A549 (cell line): ENCODE measurements around the gene ASMT. TPM values are rescaled to one million over a fixed set of nuclear protein-coding genes. Genes with fewer than 3 reads are reported as not detected.

ENCODE experiments used
- ATAC-seq, 2 experiments: fragments of 200-7000 bp in 1 of 2; fragments of >200 bp in 1 of 2; cut with Nextera tagmentation in 1 of 2; cut with Tn5 transposase in 1 of 2; 3 replicates each; pipeline versions ENCODE4 v1.8.0 to v1.9.1; 2018 to 2020; ENCODE audit warnings: mild to moderate bottlenecking in 1 of 2, moderate library complexity in 1 of 2
- CTCF ChIA-PET: fragments of 300-600 bp; sonication (Branson Sonifier 250); formaldehyde crosslinking; extraction: SDS; loops from one replicate; lab custom pipeline; 2021; ENCODE audit warnings: antibody characterized with exemption, inconsistent platforms; lab: Yijun Ruan, JAX
- POLR2A ChIA-PET: fragments of 350-600 bp; formaldehyde crosslinking; extraction: SDS; loops from one replicate; lab custom pipeline; 2021; ENCODE audit warnings: antibody characterized with exemption, inconsistent platforms; lab: Yijun Ruan, JAX
- DNase-seq, 2 experiments: peaks; one replicate each; pipeline versions ENCODE4 v3.0.0 to v3.0.0-alpha.2; 2011 to 2016; ENCODE audit warnings: low read depth in 1 of 2, low spot score in 1 of 2
- FAIRE-seq: peaks from 2 replicates; lab custom pipeline; 2011; peaks lifted over from hg19 to GRCh38; lab: Jason Lieb, UNC
- H3K27ac ChIP-seq, 2 experiments: fragments of >200 bp; sonication (Bioruptor Twin); formaldehyde crosslinking; 3 replicates each; pipeline ENCODE4 v1.5.1; 2016 to 2017
- H3K4me1 ChIP-seq: fragments of >200 bp; sonication (Bioruptor Twin); formaldehyde crosslinking; 3 replicates; pipeline ENCODE4 v1.6.1; 2016
- H3K4me2 ChIP-seq: fragments of >200 bp; sonication (Bioruptor Twin); formaldehyde crosslinking; 3 replicates; pipeline ENCODE4 v1.6.1; 2016
- H3K4me3 ChIP-seq: fragments of >200 bp; sonication (Bioruptor Twin); formaldehyde crosslinking; 3 replicates; pipeline ENCODE4 v1.5.1; 2016
- H3K9me3 ChIP-seq: fragments of >200 bp; sonication (Bioruptor Twin); formaldehyde crosslinking; 3 replicates; pipeline ENCODE4 v1.6.1; 2016
- BHLHE40 ChIP-seq: IDR thresholded peaks from 2 replicates; pipeline ENCODE4 v1.6.1; 2012; ENCODE audit warnings: low read depth, low read length, inconsistent platforms
- CBX8 ChIP-seq: fragments of 200-600 bp; sonication (generic); IDR thresholded peaks from 2 replicates; pipeline ENCODE4 v1.6.1; 2016
- CEBPB ChIP-seq, 2 experiments: fragments of >200 bp in 1 of 2; sonication (Bioruptor Twin) in 1 of 2; formaldehyde crosslinking in 1 of 2; IDR thresholded peaks; 2 replicates each; pipeline ENCODE4 v1.6.1; 2012 to 2016
- CHD2 ChIP-seq: fragments of 150-350 bp; IDR thresholded peaks from 2 replicates; pipeline ENCODE4 v1.6.1; 2014; ENCODE audit warnings: low read length; ENCODE audit not compliant: partially characterized antibody
- CHD4 ChIP-seq: fragments of 200-600 bp; sonication (generic); IDR thresholded peaks from 2 replicates; pipeline ENCODE4 v1.6.1; 2016; ENCODE audit warnings: antibody characterized with exemption, mild to moderate bottlenecking, borderline replicate concordance
- CTCF ChIP-seq: fragments of >200 bp; sonication (Bioruptor Twin); formaldehyde crosslinking; IDR thresholded peaks from 3 replicates; pipeline ENCODE4 v1.5.1; 2016
- EHMT2 ChIP-seq: fragments of 200-600 bp; sonication (generic); IDR thresholded peaks from 2 replicates; pipeline ENCODE4 v1.6.1; 2016; ENCODE audit warnings: antibody characterized with exemption, low read depth, mild to moderate bottlenecking, moderate library complexity
- ELK1 ChIP-seq: fragments of 150-350 bp; IDR thresholded peaks from 2 replicates; pipeline ENCODE4 v1.6.1; 2014; ENCODE audit warnings: low read depth, mild to moderate bottlenecking, low read length
- EP300 ChIP-seq, 2 experiments: fragments of >200 bp; sonication (Bioruptor Twin); formaldehyde crosslinking; IDR thresholded peaks; 2 replicates in 1 of 2; 3 replicates in 1 of 2; pipeline ENCODE4 v1.6.1; 2016 to 2017
- FOXS1 ChIP-seq: fragments of 250-450 bp; sonication (Bioruptor Pico); IDR thresholded peaks from 2 replicates; pipeline ENCODE4 v1.5.0; 2020; ENCODE audit warnings: mild to moderate bottlenecking, moderate library complexity
- GATA3 ChIP-seq: IDR thresholded peaks from 2 replicates; pipeline ENCODE4 v1.6.1; 2012; ENCODE audit warnings: borderline replicate concordance
- HDAC2 ChIP-seq: fragments of 200-600 bp; sonication (generic); IDR thresholded peaks from 2 replicates; pipeline ENCODE4 v1.6.1; 2016
- HOXB5 ChIP-seq: fragments of 250-450 bp; sonication (Bioruptor Pico); IDR thresholded peaks from 2 replicates; pipeline ENCODE4 v1.5.0; 2020; ENCODE audit warnings: mild to moderate bottlenecking, moderate library complexity
- JUNB ChIP-seq: fragments of >200 bp; sonication (Bioruptor Twin); formaldehyde crosslinking; IDR thresholded peaks from 2 replicates; pipeline ENCODE4 v1.6.1; 2016
- MAFK ChIP-seq: fragments of 450-650 bp; IDR thresholded peaks from 2 replicates; pipeline ENCODE4 v1.6.1; 2014; ENCODE audit not compliant: partially characterized antibody
- MYC ChIP-seq: IDR thresholded peaks from 2 replicates; pipeline ENCODE4 v1.6.1; 2012; ENCODE audit warnings: mild to moderate bottlenecking, inconsistent platforms, low read length, improper control_type of control experiment, borderline replicate concordance
- NPAS2 ChIP-seq: fragments of 250-450 bp; sonication (Bioruptor Pico); IDR thresholded peaks from 2 replicates; pipeline ENCODE4 v1.8.0; 2022; ENCODE audit warnings: mild to moderate bottlenecking, moderate library complexity, borderline replicate concordance
- PHF8 ChIP-seq: fragments of 200-600 bp; sonication (generic); IDR thresholded peaks from 2 replicates; pipeline ENCODE4 v1.6.1; 2016; ENCODE audit warnings: low read depth, mild to moderate bottlenecking, antibody characterized with exemption, moderate library complexity, borderline replicate concordance
- POLR2AphosphoS2 ChIP-seq: conservative IDR thresholded peaks from 2 replicates; pipeline ENCODE4 v1.6.1; 2012; ENCODE audit warnings: low read length, improper control_type of control experiment, inconsistent platforms
- RAD21 ChIP-seq, 2 experiments: fragments of >200 bp in 1 of 2; sonication (Bioruptor Twin) in 1 of 2; formaldehyde crosslinking in 1 of 2; IDR thresholded peaks in 1 of 2; conservative IDR thresholded peaks in 1 of 2; 2 replicates in 1 of 2; 3 replicates in 1 of 2; pipeline ENCODE4 v1.6.1; 2012 to 2018; ENCODE audit warnings: inconsistent platforms in 1 of 2
- SMC3 ChIP-seq: fragments of >200 bp; sonication (Bioruptor Twin); formaldehyde crosslinking; IDR thresholded peaks from 3 replicates; pipeline ENCODE4 v1.6.1; 2018; ENCODE audit warnings: inconsistent platforms
- TP53 ChIP-seq: fragments of 250-450 bp; sonication (Bioruptor Pico); IDR thresholded peaks from 2 replicates; pipeline ENCODE4 v1.5.0; 2021; ENCODE audit warnings: mild to moderate bottlenecking, moderate library complexity
- WGBS: methylation state at CpG from one replicate; pipeline ENCODE4 v1.1.6; 2017; ENCODE audit errors: missing lambda C conversion rate; 5-methylcytosine and 5-hydroxymethylcytosine counted together
- polyA plus RNA-seq, 4 experiments: library from polyadenylated mRNA; depleted of rRNA in 3 of 4; stranded (reverse); fragments of >200 nt; fragmentation: RNase III in 1 of 4; extraction: RNeasy Plus Mini Kit Qiagen cat#74134 plus additional on column Dnase treatment in 1 of 4; gene quantifications; 2 replicates in 3 of 4; 3 replicates in 1 of 4; pipeline ENCODE4 v1.2.3, GENCODE V29; 2011 to 2017
- TF ChIP-seq, protein P1 (sequence below): fragments of 450-650 bp; IDR thresholded peaks from 2 replicates; pipeline ENCODE4 v1.6.1; 2014; ENCODE audit warnings: antibody characterized with exemption
- TF ChIP-seq, protein P2 (sequence below): IDR thresholded peaks from 2 replicates; pipeline ENCODE4 v1.6.1; 2012; ENCODE audit warnings: low read depth, borderline replicate concordance
- TF ChIP-seq, protein P3 (sequence below): fragments of 250-450 bp; sonication (Bioruptor Pico); IDR thresholded peaks from 2 replicates; pipeline ENCODE4 v1.5.0; 2020; ENCODE audit warnings: low read depth, mild to moderate bottlenecking, moderate library complexity

ASMT gene
- polyA plus RNA-seq, 2 of the 4 experiments (the other 2 are of a cell fraction): 0.12 to 0.16 TPM

DNA sequence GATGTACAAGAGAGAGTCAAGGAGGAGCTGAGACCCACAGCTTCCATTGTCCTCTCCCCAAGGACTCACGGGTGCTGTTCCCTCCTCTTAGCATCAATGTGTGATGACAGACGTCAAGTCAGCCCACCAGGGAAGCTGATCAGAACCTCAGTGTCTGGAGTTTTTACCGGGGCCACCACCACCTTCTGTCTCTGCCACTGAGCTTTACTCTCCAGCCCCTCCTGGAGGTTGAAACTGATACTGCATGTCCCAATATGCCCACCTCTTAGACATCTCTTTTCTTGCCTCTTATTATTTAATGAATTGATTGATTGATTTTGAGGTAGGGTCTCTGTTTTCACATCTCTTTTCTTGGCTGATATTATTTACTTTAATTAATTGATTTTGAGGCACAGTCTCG is 33.7 kb upstream of the ASMT start:
- peak; percentile 64 for TF ChIP-seq CTCF
- TF ChIP-seq HOXB5 (CRISPR knock-in tag): no peak
- no peak for TF ChIP-seq CHD2
- peak; percentile 67 for TF ChIP-seq SMC3
- TF ChIP-seq GATA3: no peak
- TF ChIP-seq CEBPB (IDR thresholded peaks at IDR 0.05): no peak
- no peak for TF ChIP-seq NPAS2 (CRISPR knock-in tag)
- no peak for TF ChIP-seq ELK1
- TF ChIP-seq BHLHE40: no peak
- TF ChIP-seq EP300 (IDR thresholded peaks at IDR 0.05): no peak
- no peak for TF ChIP-seq POLR2AphosphoS2
- TF ChIP-seq, protein P1, sequence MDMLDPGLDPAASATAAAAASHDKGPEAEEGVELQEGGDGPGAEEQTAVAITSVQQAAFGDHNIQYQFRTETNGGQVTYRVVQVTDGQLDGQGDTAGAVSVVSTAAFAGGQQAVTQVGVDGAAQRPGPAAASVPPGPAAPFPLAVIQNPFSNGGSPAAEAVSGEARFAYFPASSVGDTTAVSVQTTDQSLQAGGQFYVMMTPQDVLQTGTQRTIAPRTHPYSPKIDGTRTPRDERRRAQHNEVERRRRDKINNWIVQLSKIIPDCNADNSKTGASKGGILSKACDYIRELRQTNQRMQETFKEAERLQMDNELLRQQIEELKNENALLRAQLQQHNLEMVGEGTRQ: no peak
- no peak for TF ChIP-seq FOXS1 (CRISPR knock-in tag)
- TF ChIP-seq RAD21 (conservative IDR thresholded peaks at IDR 0.05 in 1 of 2, IDR thresholded peaks at IDR 0.05 in 1 of 2): peak; percentile 56 to 64
- TF ChIP-seq EHMT2: no peak
- TF ChIP-seq JUNB: no peak
- TF ChIP-seq TP53 (CRISPR knock-in tag): no peak
- TF ChIP-seq CBX8: no peak
- TF ChIP-seq, protein P2, sequence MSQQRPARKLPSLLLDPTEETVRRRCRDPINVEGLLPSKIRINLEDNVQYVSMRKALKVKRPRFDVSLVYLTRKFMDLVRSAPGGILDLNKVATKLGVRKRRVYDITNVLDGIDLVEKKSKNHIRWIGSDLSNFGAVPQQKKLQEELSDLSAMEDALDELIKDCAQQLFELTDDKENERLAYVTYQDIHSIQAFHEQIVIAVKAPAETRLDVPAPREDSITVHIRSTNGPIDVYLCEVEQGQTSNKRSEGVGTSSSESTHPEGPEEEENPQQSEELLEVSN: no peak
- no peak for TF ChIP-seq PHF8
- no peak for TF ChIP-seq MAFK
- TF ChIP-seq, protein P3, sequence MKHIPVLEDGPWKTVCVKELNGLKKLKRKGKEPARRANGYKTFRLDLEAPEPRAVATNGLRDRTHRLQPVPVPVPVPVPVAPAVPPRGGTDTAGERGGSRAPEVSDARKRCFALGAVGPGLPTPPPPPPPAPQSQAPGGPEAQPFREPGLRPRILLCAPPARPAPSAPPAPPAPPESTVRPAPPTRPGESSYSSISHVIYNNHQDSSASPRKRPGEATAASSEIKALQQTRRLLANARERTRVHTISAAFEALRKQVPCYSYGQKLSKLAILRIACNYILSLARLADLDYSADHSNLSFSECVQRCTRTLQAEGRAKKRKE (CRISPR knock-in tag): no peak
- TF ChIP-seq HDAC2: no peak
- no peak for TF ChIP-seq CHD4
- TF ChIP-seq MYC: no peak
- TF ChIP-seq, all 56 proteins: peak for 3
- no peak overlapping the region for H3K4me2 ChIP-seq
- H3K27ac ChIP-seq: no peak overlapping the region
- no peak overlapping the region for H3K4me3 ChIP-seq
- H3K4me1 ChIP-seq: peaks cover 9% of the 10 kb centered on the region; the same call in 2 of the 3 replicates
- DNase-seq: peak; percentile 71 to 84
- ATAC-seq: peak; percentile 79 to 82
- WGBS: 3% methylated on average over 4 of the region's 4 CpGs
- H3K9me3 ChIP-seq: no peaks in the 10 kb centered on the region
- FAIRE-seq: no peak
- ChIA-PET POLR2A (no interaction called here), CTCF (no interaction called here)
